DND-41 (cell line): Measurements from ENCODE around the gene CD276.

Source experiments
- ATAC-seq: fragments of 200-7000 bp; cut with Tn5 transposase; 3 replicates; pipeline ENCODE4 v1.9.1; 2021; ENCODE audit warnings: low read depth; ENCODE audit not compliant: insufficient read depth
- DNase-seq: peaks from one replicate; pipeline ENCODE4 v3.0.0-alpha.2; 2020
- H2AFZ ChIP-seq: 2 replicates; pipeline ENCODE4 v1.6.0; 2012; ENCODE audit warnings: low read depth, low read length
- H3K27ac ChIP-seq: 2 replicates; pipeline ENCODE4 v1.5.1; 2012; ENCODE audit warnings: low read length, inconsistent platforms
- H3K27me3 ChIP-seq: fragments of 200-600 bp; sonication (generic); 2 replicates; pipeline ENCODE4 v1.6.0; 2012; ENCODE audit warnings: low read length, mild to moderate bottlenecking, inconsistent platforms; ENCODE audit not compliant: insufficient read depth, poor library complexity
- H3K36me3 ChIP-seq: 2 replicates; pipeline ENCODE4 v1.5.1; 2012; ENCODE audit warnings: low read length, inconsistent platforms; ENCODE audit not compliant: insufficient read depth
- H3K4me1 ChIP-seq: 2 replicates; pipeline ENCODE4 v1.5.1; 2012; ENCODE audit warnings: mild to moderate bottlenecking, low read length; ENCODE audit not compliant: insufficient read depth
- H3K4me2 ChIP-seq: 2 replicates; pipeline ENCODE4 v1.6.0; 2012; ENCODE audit warnings: mild to moderate bottlenecking, moderate library complexity, low read length, inconsistent platforms; ENCODE audit not compliant: insufficient read depth
- H3K4me3 ChIP-seq, 2 experiments: fragments of 200-600 bp in 1 of 2; shearing (Covaris generic) in 1 of 2; 2 replicates each; pipeline ENCODE4 v1.5.1; 2012 to 2016; ENCODE audit warnings: inconsistent platforms in 2 of 2, low read length in 2 of 2, mild to moderate bottlenecking in 2 of 2, low read depth in 1 of 2, moderate library complexity in 1 of 2
- H3K79me2 ChIP-seq: 2 replicates; pipeline ENCODE4 v1.6.0; 2012; ENCODE audit warnings: low read length, inconsistent platforms; ENCODE audit not compliant: insufficient read depth
- H3K9ac ChIP-seq: 2 replicates; pipeline ENCODE4 v1.6.0; 2012; ENCODE audit warnings: low read depth, mild to moderate bottlenecking, inconsistent platforms, low read length, moderate library complexity
- H3K9me3 ChIP-seq: 2 replicates; pipeline ENCODE4 v1.5.1; 2012; ENCODE audit warnings: low read length, moderate library complexity, mild to moderate bottlenecking, inconsistent platforms; ENCODE audit not compliant: insufficient read depth, severe bottlenecking
- H4K20me1 ChIP-seq: 2 replicates; pipeline ENCODE4 v1.6.0; 2012; ENCODE audit warnings: low read length; ENCODE audit not compliant: insufficient read depth
- CTCF ChIP-seq: IDR thresholded peaks from 2 replicates; pipeline ENCODE4 v1.5.1; 2012; ENCODE audit warnings: borderline replicate concordance, low read length, moderate library complexity, mild to moderate bottlenecking; ENCODE audit not compliant: poor library complexity, severe bottlenecking; ENCODE audit errors: extremely low read depth
- EZH2 ChIP-seq: IDR thresholded peaks from 3 replicates; pipeline ENCODE4 v1.6.1; 2012; ENCODE audit warnings: borderline replicate concordance, low read depth, mild to moderate bottlenecking, moderate library complexity, low read length, inconsistent platforms; ENCODE audit not compliant: severe bottlenecking

CD276 gene

GRCh38 chr15:73704869-73705645 lies 20.9 kb downstream of the CD276 start:
- Histone ChIP-seq H3K4me3 (no peak overlapping the region), H3K9me3 (no peaks in the 10 kb centered on the region), H3K36me3 (no peaks in the 10 kb centered on the region), H3K27me3 (no peaks in the 10 kb centered on the region), H3K4me2 (no peak overlapping the region), H3K9ac (no peak overlapping the region), H3K4me1 (no peaks in the 10 kb centered on the region), H2AFZ (no peak overlapping the region), H3K79me2 (no peaks in the 10 kb centered on the region), H3K27ac (no peak overlapping the region), H4K20me1 (peaks cover under 1% of the 10 kb centered on the region)
- TF ChIP-seq CTCF (peak; percentile 85), EZH2 (no peak)
- peak; percentile 84 for ATAC-seq
- DNase-seq, result peak; percentile 68

GRCh38 chr15:73708691-73709090 lies 24.5 kb downstream of the CD276 start:
- H3K9me3 ChIP-seq, result no peaks in the 10 kb centered on the region
- no peak overlapping the region for H3K4me2 ChIP-seq
- no peak for DNase-seq
- TF ChIP-seq EZH2 (no peak), CTCF (no peak)
- no peaks in the 10 kb centered on the region for H3K79me2 ChIP-seq
- H2AFZ ChIP-seq, result no peak overlapping the region
- H3K27ac ChIP-seq, result no peak overlapping the region
- H3K9ac ChIP-seq, result no peak overlapping the region
- no peaks in the 10 kb centered on the region; the same call in 1 of the 2 replicates for H4K20me1 ChIP-seq
- no peaks in the 10 kb centered on the region for H3K36me3 ChIP-seq
- H3K4me3 ChIP-seq, result no peak overlapping the region
- no peaks in the 10 kb centered on the region for H3K27me3 ChIP-seq
- ATAC-seq, result no peak
- H3K4me1 ChIP-seq, result no peaks in the 10 kb centered on the region

GRCh38 chr15:73709241-73709640 lies 25.1 kb downstream of the CD276 start:
- Histone ChIP-seq H3K4me2 (no peak overlapping the region), H2AFZ (no peak overlapping the region), H3K79me2 (no peaks in the 10 kb centered on the region), H3K36me3 (no peaks in the 10 kb centered on the region), H3K4me3 (no peak overlapping the region), H4K20me1 (no peaks in the 10 kb centered on the region; the same call in 1 of the 2 replicates), H3K27ac (no peak overlapping the region), H3K27me3 (no peaks in the 10 kb centered on the region), H3K4me1 (no peaks in the 10 kb centered on the region), H3K9ac (no peak overlapping the region), H3K9me3 (no peaks in the 10 kb centered on the region)
- TF ChIP-seq EZH2 (no peak), CTCF (no peak)
- ATAC-seq, result no peak
- DNase-seq, result no peak
